NCI-H187 treated with DMSO at 0.1 percent for 48 hours (cell line): Measurements from ENCODE around the gene S100A6.
"Not testable (repeated sequence)": the region's sequence is repeated elsewhere in the genome, so short reads cannot be mapped to it uniquely, and the experiment has no call there.

Source experiments
- DNase-seq: peaks from one replicate; lab custom pipeline; 2025; lab: John Stamatoyannopoulos, UW

The S100A6 gene

DNA sequence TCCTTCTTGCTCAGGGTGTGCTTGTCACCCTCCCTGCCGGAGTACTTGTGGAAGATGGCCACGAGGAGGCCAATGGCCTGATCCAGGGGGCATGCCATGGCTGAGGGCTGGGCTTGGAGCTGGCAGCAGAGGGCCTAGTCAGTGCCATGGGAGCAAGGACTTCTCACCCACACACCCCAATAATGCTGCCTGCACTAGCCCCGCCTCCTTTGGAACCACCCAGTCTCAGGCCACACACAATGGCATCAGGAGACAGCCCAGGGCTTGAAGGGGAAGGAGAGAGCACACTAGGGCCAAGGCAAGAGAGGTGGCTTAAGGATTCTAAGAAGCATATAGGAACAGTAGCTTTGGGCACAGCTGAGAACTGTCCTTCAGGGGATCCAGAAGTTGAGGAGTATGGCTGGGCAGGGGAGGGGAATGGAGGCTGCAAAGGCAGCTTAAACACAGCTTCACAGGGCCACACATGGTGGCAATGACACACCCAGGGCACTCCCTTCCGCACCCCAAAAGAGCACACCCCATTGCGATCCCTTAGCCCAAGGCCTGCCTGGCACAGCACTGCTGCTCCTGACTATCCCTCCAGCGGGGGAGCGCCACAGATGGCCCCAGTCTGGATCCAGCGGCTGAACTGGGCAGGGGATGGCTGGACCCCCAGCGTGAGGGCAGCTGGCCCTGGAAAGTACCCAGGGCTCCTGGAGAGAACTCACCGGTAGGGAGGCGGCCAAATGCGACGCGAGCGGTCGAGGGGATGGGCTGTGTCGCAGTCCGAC is at the start of gene S100A6:
TSS of gene S100A6 (minus strand) at position 750 of the 770 bp plus-strand sequence. CDS start at position 98, 652 bp downstream.
- no peak for DNase-seq

DNA sequence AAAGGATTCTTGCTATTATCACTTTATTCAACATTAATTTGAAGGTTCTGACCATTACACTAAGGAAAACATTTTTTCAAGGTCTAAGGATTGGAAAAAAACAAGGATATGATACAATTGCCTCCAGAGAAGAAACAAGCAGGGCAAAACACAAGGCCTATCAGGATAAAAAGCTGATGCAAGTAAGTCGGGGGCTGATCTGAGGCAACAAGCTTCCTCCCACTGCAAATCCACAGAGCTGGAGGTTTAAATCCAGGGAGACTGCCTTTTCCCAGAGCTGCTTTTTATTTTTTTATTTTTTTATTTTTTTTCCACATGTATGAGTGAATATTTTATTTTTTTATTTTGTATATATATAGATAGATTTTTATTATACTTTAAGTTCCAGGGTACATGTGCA is 49.2 kb upstream of the S100A6 start:
- no peak for DNase-seq

DNA sequence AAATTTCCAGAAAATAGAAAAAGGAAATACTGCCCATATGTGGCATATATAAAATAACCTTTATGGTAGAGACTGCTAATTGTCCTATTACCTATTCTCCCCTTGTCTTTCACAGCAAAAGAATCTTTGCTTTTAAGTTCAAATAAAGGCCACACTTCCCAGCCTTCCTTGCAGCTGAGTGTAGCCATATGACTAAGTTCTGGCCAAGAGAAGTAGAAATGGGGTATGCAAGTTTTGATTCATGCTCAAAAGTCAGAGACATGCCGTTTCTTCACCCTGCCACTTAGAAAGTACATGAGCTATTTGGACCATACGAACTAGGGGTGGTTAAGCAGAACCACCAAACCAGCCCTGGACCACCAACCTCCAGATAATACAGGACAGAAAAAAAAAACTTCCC is 48.2 kb upstream of the S100A6 start:
- DNase-seq: no peak

DNA sequence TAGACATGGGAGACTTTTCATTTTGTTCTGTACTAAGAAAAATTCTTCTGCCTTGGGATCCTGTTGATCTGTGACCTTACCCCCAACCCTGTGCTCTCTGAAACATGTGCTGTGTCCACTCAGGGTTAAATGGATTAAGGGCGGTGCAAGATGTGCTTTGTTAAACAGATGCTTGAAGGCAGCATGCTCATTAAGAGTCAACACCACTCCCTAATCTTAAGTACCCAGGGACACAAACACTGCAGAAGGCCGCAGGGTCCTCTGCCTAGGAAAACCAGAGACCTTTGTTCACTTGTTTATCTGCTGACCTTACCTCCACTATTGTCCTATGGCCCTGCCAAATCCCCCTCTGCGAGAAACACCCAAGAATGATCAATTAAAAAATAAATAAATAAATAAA is 47.7 kb upstream of the S100A6 start:
- not testable (repeated sequence) for DNase-seq

DNA sequence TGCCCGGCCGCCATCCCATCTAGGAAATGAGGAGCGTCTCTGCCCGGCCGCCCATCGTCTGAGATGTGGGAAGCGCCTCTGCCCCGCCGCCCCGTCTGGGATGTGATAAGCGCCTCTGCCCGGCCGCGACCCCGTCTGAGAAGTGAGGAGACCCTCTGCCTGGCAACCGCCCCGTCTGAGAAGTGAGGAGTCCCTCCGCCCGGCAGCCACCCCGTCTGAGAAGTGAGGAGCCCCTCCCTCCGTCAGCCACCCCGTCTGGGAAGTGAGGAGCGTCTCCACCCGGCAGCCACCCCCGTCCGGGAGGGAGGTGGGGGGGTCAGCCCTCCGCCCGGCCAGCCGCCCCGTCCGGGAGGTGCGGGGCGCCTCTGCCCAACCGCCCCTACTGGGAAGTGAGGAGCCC is 47.0 kb upstream of the S100A6 start:
- DNase-seq: not testable (repeated sequence)

DNA sequence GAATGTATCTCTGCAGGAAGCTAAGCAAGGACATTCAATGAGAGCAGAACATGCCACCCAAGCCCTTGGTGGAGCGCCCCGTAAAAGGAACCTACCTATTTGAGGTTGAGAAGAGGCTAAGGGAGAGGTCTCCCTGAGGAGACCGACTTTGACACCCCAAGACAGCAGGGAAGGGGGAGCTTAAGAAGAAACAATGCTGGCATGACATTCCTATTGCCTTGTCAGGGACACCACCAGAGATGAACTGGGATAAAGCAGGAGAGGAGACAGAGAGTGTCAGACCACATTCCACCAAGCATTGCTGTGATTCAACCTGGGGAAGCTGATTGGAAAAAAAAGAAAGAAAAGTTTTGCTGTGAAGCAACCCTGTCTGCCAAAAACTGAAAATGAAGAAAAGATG is 43.1 kb upstream of the S100A6 start:
- no peak for DNase-seq

DNA sequence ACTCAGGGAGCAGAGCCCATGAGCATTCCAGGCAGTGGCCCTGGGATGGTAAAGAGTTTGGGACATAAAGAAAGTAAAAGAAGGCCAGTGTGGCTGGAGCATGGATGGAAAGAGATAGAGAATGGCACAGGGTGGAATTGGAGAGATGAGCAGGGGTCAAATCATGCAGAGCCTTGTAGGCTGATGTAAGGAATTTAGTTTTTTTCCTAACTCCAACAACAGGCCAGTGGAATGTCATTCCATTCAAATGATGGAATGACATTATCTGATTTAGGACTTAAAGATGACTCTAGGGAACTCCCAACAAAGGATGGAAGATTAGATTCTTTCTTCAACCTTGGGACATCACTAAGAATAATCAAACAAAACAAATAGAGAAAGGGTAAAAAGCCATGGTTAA is 42.7 kb upstream of the S100A6 start:
- DNase-seq: no peak

DNA sequence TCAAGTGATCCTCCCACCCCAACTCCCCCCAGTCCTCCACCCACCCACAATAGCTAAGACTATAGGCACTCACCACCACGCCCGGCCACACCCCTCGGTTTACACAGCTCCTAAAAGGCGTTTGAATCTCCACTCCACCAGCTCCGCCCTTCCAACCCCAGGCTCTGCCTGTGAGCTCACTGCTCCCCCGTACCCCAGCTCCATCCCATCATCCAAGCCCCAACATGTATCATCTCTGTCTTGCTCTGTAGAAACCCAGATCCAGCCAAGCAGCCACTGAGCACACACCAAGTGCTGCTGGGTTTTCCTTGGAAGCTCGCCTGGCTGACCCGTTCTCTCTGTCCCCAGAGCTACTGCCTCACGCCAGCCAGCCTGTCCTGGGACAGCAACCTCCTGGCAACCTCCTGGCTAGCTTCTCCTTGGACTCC is 41.8 kb upstream of the S100A6 start:
- DNase-seq: no peak

DNA sequence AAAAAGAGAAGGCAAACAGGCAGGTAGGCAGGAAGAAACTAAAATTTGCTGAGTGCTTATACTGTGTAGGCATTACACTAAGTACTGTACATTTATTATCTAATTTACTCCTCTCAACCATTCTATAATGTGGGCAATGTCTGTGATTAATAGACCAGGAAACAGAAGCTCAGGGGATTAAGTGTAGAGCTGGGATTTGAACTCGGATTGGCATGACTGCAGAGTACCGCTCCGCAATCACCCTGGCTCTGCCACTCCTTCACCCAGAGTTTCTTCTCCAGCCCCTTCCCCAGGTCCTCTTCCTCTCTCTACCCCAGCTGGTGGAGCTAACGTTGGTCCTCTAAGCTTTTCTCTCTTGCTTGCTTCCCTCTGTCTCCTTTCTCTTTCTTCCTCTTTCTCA is 41.3 kb upstream of the S100A6 start:
- no peak for DNase-seq

DNA sequence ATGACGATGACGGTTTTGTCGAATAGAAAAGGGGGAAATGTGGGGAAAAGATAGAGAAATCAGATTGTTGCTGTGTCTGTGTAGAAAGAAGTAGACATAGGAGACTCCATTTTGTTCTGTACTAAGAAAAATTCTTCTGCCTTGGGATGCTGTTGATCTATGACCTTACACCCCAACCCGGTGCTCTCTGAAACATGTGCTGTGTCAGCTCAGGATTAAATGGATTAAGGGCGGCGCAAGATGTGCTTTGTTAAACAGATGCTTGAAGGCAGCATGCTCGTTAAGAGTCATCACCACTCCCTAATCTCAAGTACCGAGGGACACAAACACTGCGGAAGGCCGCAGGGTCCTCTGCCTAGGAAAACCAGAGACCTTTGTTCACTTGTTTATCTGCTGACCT is 39.7 kb upstream of the S100A6 start:
- not testable (repeated sequence) for DNase-seq

DNA sequence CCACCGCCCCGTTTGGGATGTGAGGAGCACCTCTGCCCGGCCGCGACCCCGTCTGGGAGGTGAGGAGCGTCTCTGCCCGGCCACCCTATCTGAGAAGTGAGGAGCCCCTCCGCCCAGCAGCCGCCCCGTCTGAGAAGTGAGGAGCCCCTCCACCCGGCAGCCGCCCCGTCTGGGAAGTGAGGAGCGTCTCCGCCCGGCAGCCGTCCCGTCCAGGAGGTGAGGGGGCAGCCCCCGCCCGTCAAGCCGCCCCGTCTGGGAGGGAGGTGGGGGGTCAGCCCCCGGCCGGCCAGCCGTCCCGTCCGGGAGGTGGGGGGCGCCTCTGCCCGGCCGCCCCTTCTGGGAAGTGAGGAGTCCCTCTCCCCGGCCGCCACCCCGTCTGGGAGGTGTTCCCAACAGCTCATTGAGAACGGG is 39.3 kb upstream of the S100A6 start:
- DNase-seq: not testable (repeated sequence)

DNA sequence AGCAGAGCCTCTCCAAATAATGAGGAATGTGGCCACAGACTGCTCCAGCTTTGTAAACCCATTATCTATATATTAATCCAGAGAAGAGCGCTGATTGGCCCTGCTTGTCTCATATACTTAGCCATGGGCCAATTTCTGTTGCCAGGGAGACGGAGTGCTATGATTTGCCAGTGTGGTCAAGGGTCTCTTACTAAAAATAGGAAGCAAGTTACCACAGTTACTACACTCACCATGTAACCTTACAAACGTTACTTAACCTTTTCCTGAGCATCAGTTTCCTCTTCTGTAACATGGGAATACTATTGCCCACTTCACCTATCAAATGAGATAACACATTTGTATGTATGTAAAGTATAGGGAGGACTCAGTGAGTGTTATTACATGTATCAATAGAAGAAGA is 37.6 kb upstream of the S100A6 start:
- no peak for DNase-seq

DNA sequence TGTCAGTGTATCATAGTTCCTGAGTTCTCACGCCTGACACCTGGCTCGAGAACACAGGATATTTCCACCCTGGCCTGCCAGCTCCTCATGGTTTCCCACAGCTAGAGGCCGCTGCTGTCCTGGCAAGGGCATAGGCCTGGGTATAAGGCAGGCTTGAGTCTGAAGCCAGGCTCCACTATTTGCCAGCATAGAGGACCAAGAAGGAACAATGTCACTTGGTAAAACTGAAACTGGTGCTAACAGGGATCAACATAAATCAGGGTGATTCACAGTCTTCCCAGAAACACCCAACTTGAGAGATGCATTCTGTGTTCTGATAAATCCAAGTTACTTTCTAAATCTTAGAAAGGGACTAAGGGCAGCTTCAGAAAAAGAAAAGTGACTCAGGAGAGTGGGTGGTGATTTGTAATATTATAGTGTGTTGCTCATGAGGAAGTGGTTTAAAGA is 36.8 kb upstream of the S100A6 start:
- DNase-seq: no peak

DNA sequence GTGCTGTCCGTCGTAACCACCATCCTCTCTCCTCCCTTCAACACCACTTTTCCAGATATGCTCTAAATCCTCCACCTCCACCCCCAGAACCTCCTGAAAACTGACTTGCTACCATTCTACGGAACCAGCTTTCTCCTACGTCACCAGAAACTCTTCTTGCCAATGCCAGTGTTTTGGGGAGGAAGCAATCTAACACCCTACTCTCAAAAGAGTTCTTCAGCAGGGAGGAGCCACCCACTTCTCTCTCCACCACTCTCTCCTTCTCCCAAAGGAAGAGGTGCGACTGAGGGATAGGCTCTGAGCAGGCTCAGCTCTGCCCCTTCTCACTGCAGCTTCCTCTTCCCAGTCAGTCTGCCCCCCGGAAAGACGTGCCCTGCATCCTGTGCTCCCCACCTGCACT is 35.9 kb upstream of the S100A6 start:
- DNase-seq: no peak

DNA sequence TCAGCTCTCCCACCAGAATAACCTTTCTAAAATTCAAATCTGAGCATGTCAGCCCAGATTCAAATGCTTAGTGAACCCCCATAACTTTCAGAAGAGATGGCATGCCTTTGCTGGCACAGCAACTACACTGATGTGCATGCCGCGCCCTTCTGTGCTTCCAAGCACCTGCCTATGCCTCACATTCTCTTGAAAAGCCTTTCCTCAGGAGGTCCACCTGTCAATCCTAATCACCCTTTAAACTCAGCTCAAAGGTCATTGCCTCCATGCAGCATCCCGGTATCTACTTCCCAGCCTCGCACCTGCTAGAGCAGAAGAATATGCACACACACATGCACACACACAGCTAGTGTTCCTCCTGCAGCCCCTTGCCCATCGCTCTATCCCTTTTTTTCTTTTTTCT is 35.1 kb upstream of the S100A6 start:
- DNase-seq: no peak

DNA sequence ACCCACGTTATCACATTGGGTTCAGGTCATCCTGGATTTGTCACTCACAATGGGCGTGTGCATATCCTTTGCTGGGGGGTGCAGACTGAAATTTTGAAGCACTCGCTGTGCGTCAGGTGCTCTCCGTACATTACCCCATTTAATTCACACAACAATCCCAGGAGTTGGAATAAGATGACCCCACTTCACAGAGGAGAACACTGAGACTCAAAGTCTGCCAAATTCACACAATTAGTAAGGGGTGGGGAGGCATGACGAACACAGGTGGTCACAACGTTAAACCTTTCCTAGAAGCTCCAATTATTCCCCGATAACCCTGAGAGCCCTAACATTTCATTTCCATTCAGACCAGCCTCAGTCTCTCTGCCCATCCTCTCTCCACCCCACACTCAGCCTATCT is 33.7 kb upstream of the S100A6 start:
- DNase-seq: no peak

DNA sequence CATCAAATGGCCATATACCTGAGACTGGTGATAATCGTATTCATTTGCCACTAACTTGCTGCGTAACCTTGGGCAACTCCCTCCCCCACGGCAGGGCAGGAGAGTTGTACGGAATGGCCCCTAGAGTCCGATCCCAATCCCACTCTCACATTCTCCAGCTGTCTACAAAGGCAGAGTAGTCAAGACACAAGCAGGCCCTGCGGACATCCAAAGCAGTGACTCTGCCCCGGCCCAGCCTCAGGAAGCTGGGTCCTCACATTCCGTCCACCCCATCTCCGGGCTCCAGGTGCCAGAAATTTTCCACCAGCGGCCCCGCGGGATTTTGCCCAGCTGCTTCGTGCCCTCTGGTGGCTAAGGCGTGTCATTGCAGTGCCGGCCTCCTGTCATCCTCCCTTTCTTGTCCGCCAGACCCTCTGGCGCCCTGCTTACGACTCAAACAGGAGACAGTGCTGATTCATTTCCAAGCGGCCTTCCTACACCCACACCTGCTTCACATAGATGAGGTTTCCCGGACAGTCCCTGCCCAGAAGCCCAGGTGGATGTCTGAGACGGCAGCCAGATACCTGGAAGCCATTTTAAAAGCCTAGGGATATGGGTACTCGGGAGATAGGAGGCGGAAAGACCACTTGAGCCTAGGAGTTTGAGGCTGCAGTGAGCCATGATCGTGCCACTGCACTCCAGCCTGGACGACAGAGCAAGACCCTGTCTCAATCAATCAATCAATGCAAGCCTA is 32.7 kb upstream of the S100A6 start:
- peak; percentile 90 for DNase-seq

DNA sequence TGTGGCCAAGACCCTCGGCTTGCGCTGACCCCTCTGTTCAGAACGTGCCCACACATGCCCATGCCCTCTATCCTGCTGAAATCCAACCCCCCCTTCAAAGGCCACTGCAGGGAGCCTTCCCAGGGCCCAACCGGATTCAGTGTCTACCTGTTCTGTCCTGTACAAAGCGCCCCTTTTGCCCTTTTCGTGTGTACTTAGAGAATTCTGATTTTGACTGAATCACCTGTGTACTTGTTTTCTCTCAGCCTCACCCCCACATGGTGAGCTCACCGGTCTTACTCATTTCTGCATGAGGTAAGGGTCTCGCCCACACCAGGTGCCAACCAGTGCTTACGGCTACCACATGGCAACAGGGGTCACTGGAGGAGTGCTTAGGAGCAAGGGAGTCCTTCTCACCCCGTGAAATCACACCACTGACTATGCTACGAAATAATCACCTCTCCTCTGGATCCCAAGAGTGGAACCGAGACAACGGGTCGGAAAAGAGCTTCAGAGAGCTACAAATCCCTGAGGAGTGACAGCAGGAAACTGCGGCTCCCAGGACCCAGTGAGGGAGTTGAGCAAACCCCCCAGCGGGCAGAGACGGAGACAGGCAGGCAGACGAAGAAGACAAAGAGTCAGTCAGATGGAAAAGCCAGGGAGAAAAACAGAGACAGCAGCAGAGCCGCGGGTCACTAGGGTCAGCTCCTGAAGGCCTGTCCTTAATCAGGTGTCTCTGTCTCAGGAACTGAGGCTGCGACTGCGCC is 32.0 kb upstream of the S100A6 start:
- no peak for DNase-seq

DNA sequence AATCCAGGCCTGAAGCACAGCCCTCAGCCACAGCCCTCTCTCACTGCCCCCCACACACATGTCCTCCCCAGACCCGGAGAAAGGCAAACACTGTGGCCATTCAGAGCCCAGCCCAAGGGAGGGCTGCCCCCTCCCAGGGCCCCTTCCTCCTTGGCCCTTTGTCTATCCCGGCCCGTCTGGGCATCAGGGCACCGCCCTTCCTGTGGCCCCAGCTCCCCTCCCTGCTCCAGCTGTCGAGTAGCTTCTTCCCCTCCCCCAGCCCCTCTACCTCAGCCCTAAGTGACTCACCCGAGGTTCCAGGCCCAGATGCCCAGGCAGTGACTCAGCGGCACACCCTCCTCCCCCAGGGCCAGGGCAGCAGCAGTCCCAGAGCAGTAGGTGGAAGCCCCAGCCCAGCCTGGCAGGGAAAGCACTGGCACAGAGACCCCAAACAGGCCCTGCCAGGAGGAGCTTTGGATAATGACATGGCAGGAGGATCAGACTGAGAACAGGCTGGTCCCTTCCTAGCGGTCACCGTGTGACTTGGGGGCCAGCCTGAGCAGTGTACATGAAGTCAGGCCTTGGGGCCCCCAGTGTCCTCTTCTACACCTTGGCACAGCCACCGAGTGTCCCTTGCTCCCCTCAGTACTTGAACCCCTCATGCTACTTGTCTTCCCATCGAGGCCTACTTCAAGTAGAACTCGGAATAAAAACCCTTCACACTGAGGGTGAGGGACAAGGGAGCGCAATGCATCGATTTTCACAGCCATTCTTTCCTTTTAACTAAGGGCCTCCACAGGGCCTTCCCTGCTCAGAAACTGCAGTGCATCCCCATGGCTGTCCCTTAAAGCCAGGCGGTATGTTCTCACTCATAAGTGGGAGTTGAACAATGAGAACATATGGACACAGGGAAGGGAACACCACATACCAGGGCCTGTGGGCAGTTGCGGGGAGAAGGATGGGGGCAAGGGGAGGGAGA is 30.9 kb upstream of the S100A6 start:
- DNase-seq: no peak

DNA sequence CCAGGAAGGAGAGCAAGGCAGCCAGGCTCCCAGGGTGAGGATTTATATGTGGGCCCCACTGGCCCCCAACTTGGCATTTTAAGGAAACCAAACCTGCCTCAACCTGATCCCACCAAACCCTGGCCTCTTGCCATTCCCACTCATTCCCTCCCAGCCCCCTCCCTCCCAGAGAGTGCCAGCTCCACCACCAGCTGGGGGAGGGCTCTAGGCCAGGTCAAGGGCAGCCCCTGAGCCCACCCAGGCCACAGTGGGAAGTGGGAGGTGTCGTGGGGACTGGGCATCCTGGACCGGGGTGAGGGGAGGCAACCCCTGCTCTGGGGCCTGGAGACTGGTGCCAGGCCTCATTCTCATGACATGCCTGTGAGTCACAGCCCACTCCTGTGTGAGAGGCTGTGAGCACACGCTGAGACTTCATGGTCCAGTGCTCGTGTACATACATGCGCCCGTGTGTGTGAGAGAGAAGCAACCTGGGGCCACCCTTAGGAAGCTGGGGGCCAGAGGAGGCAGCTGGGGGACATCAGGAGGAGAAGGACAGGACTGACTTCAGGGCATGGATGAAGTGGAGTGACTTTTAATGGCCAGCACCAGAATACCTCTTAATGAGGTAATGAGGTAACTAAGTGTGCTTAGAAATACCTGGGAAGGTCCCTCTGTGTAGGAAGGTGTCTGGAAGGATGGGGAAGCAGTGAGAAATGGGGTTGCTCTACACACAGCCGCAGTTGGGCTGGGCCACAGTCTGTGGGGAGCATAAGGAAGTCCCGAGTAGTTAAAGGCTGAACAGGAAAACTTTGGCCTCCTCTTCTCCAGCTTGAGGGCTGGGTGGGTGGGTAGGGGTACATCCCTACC is 30.0 kb upstream of the S100A6 start, which contains the start of gene S100A2:
TSS of gene S100A2 (minus strand) at position 316 of the 846 bp plus-strand sequence. CDS start 1,967 bp downstream, outside the sequence.
- no peak for DNase-seq
